ENCODE data around the gene TOPAZ1.

The TOPAZ1 gene

DNA sequence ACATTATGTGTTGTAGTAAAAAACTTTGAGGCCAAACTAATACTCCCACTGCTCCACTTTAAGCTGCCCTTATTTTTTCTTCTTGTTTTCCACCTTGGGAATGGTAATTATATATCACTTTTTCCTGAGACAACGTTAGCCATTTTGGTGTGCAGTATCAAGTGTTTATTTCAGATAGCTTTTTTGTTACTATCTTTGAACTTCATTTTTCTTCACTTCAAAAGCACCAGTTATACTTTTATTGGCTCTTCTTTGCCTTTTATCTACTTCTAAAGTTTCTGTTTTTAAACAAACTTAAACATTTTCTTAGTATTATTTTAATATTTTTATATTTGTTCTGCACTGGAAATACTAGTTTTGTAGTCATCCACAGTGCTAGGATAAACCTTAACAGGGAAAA lies 6.5 kb downstream of the TOPAZ1 start:
- no peak for DNase-seq

DNA sequence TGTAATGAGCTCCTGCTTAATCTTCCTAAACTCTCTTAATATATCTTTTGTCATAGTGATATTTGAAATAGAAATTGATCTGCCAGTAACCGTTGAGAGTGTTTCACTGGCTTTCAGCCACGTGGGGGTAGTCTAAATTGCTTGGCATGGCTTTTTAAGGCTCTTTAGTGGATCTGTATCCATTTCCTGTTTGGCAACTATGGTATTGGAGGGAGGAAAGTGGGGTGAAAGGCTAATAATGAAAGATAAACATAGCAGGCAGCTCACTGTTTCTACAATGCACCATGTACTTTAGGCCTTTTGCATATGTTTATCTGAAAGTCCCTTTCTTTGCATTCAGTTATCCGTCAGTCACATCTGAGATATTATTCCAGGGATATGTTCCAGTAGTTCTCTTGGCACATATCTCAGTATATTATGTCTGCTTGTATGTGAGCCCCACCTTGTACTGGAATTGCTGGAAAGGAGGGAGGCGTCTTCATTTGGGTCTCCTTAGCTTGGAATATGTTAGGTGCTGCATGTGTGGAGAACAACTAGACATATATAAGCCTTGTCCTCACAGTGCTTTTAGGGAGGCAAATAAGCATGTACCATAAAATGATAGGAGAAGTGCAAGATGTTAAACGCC lies 10.8 kb downstream of the TOPAZ1 start:
- no peak for DNase-seq

DNA sequence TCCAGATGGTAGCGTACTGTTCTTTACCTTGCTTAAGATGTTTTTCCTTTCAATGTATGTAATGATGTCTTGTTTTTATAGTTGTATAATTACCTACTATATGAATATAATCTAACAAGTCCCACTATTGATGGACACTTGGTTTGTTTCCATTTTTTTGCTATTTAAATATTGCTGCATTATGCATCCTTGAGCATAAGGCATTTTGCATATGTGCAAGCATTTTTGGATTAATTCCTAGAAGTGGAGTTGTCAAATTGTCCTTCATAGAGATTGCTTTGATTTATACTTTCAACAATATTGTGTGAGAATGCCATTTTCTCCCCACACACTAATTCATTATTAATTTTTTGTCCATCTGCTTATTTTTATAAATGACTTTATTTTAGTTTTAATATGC lies 17.7 kb downstream of the TOPAZ1 start:
- DNase-seq: no peak

DNA sequence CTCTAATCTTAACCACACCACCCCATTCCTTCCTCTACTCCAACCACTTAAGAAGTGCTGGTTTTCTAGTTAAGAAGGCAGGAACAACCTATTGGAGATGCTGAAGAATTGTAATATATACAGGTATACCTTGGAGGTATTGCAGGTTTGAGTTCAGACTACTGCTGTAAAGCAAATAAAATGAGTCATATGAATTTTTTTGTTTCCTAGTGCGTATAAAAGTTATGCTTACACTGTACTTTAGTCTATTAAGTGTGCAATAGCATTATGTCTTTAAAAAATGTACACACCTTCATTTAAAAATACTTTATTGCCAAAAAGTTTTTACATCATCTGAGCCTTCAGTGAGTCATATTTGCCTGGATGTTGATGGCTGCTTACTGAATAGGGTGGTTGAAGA lies 22.5 kb downstream of the TOPAZ1 start:
- DNase-seq: no peak

DNA sequence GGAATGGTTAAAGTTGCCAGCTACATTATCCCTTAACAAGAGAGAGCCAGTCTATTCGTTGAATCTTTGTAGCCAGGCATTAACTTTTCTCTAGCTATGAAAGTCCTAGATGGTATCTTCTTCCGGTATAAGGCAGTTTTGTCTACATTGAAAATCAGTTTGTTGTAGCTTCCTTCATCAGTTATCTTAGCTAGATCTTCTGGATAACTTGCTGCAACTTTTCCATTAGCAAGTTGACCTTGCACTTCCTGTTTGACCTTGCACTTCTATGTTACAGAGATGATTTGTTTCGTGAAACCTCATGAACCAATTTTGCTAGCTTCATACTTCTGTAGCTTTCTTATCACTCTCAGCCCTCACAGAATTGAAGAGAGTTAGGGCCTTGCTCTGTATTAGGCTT lies 24.1 kb downstream of the TOPAZ1 start:
- DNase-seq: no peak

DNA sequence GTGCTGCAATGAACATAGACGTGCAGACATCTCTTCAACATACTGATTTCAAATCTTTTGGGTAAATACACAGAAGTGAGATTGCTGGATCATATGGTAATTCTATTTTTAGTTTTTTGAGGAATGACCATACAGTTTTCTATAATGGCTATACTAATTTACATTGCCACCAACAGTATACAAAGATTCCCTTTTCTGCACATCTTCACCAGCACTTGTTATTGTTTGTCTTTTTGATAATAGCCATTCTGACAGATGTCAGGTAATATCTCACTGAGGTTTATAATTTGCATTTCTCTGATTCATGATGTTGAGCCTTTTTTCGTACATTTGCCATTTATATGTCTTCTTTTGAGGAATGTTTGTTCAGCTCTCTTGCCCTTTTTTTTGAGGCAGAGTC lies 30.5 kb downstream of the TOPAZ1 start:
- DNase-seq: no peak

DNA sequence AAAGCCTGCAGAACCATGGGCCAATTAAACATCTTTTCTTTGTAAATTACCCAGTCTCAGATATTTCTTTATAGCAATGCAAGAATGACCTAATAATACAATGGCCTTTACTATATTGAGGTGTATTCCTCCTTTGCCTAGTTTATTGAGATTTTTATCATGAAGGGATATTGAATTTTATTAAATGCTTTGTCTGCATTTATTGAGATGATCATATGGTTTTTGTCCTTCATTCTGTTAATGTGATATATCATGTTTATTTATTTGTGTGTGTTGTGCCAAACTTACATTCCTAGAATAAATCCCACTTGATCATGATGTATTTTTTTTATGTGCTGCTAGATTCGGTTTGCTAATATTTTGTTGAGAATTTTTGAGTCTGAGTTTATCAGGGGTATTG lies 36.2 kb downstream of the TOPAZ1 start:
- no peak for DNase-seq

DNA sequence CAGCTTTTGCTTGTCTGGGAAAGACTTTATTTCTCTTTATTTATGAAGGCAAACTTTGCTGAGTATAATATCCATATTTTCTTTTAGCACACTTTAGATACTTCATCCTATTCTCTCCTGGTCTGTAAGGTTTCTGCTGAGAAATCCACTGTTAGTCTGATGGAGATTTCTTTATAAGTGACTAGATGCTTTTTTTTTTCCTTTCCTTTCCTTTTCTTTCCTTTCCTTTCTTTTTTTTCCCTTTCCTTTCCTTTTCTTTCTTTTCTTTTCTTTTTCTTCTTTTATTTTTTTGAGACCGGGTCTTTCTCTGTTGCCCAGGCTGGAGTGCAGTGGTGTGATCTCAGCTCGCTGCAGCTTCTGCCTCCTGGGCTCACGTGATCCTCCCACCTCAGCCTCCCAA lies 38.4 kb downstream of the TOPAZ1 start:
- DNase-seq: no peak

DNA sequence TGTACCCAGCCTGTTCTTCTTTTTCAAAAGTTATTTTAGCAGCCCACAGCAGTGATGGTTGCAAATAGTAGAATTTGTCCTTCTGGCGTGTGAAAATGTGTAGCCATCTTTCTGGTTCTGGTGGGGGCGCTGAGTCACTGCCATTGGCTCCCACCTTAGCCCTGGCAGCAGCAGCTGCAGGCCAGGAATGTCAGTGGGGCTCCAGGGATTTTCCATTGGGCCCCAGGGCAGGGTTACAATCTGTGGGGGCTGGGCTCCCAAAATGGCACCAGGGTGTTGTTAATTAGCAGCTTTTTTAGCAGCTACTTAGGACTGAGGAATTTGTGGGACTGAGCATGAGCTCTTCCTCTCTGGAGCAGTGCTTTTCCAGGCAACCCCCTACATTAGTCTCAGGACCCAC lies 38.9 kb downstream of the TOPAZ1 start:
- no peak for DNase-seq

DNA sequence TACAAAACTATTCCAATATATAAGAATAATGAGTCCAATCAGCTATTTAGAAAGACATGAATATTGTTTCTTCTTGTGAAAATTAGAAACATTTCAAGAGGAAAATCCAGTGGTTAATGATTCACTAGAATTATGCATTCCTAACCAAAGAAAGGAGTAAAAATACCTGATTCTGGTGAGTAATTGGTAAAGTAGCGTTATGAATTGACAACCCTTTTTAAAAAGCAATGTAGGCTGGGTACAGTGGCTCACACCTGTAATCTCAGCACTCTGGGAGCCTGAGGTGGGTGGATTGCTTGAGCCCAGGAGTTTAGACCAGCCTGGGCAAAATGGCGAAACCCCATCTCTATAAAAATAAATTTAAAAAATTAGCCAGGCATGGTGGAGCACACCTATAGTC lies 43.3 kb downstream of the TOPAZ1 start:
- DNase-seq: no peak

DNA sequence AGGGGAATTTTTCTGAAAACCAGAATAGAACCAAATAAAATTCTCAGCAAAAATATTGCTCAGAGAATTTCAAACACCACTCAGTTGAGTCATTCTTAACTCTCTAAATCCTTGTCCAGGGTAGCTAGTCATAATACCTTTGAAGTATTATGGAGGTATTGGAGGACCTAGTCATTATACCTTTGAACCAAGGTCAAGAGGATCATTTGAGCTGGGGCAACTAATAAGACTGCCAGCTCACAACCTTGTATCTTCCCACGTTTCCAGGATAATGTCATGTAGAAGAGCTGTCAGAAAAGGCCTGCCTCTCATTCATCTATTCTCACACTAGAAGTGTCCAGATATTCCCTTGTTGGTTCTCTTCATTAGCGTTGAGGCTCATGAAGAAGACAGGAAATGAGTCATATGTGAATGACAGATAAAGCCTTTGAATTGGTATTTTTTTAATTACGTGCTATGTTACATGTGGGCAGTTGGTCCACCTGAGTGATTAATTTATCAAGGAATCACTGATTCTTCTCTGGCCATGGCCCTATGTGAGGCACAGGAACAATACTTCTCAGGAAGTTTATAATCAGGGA lies 48.3 kb downstream of the TOPAZ1 start:
- no peak for DNase-seq

DNA sequence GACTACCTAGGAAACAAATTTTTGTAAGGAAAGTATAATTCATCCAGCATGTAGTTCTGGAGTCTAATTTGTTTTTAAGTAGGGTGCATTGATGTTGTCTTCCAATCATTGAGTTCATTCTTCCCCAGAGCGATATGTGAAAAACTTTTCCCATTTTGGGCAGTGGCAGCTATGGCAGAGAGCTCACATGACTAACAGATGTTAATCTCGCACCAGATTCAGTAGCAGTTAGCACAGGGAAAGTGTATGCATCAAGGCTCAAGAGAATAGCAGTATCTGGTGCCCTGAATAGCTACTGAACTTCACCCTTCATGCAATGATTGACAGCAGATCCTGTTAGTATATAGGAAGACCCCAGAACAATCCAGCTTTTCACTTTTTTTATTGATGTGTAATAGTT lies 50.6 kb downstream of the TOPAZ1 start:
- DNase-seq: no peak

DNA sequence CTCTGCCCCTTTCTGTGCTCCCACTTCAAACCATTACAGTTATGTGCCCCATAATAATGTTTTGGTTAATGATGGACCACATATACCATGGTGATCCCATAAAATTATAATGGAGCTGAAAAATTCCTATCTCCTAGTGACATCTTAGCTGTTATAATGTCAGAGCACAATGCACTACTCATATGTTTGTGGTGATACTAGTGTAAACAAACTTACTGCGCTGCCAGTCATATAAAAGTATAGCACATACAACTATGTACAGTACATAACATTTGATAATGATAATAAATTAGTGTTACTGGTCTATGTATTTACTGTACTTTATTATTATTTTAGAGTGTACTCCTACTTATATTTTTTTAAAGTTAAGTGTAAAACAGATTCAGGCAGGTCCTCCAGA lies 51.3 kb downstream of the TOPAZ1 start:
- no peak for DNase-seq

DNA sequence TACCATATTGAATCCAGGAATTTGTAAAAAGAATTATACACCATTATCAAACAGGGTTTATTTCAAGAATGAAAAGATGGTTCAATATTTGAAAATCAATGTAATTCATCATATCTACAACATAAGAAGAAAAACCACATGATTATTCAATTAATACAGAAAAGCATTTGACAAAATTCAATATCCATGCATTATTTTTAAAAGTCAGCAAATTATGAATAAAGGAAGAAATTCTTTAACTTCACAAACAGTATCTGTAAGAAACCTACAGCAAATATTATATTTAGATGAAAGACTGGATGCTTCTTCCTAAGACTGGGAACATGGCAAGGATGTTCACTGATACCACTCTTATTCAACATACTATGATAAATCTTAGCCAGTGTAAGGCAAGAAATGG lies 55.6 kb downstream of the TOPAZ1 start:
- no peak for DNase-seq

DNA sequence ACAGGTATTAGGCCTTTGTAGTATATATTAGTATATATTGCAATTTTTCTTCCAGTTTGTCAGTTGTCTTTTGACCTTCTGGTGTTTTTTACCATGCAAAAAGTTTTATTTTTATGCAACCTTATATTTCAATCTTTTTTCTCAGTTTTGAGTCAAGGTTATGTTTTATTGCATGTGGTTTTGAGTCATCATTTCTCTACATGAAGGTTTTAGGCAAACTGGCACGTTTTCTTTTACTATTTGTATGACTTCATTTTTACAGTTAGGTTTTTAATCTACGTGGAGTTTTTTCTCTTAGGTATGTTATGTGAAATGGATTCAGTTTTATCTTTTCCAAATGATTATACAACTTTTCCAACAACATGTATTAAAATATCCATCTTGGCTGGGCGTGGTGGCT lies 60.1 kb downstream of the TOPAZ1 start:
- DNase-seq: no peak

DNA sequence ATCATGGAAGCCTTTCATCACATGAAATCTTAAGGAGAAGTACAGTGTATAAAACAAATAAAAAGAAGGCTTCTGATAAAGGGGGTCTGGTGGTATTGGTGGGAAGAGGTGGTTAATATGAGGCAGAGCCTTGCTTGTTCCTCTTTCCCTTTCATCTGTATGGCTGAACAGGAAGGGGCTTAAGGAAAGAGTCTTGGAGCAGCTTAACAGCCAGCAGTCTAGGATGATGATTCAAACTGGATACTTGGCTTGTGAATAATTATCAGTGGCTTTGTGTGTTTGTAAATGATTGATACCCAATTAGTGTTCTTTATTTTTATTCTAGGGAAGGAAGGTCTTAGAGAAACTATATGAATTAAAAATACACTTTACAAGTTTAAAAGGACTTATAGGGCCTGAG lies 67.8 kb downstream of the TOPAZ1 start:
- DNase-seq: no peak

DNA sequence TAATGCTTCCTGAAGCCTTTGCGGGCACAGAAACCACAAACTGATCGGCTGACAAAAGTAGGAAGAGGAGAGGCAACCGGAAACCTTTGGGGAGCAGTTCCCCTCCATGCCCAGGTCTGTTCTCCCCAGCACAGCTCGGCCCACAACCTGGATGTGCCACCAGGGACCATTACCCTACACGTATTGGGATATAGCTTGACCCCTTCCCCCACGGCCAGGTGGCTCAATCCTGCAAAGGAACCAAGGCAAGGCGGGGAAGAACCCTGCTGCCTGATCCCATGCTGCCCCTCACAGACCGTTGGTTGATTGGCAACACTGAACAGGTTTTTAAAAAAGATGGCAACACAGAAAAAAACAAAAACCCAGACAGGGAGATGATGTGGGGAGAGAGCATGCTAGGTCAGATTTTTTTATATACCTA lies 77.2 kb downstream of the TOPAZ1 start:
- no peak for DNase-seq

DNA sequence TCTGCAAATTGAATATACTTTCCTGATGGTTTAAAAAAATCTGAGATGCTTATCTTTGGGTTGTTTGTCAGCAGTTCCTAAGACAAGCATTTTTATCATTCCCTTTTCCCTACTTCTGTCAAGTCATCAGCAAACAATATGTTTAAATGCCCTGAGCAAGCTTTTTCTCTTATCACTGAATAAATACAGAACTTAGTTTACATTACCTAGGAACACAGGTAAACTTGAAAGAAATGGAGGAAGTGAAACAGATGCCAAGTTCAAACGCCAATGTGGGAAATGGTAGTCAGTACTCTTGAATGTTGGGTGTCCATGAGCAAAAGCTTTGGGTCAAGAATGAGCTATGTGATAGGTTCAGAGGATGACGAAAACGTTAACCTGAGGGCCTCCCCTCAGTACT lies 79.6 kb downstream of the TOPAZ1 start:
- DNase-seq: no peak

DNA sequence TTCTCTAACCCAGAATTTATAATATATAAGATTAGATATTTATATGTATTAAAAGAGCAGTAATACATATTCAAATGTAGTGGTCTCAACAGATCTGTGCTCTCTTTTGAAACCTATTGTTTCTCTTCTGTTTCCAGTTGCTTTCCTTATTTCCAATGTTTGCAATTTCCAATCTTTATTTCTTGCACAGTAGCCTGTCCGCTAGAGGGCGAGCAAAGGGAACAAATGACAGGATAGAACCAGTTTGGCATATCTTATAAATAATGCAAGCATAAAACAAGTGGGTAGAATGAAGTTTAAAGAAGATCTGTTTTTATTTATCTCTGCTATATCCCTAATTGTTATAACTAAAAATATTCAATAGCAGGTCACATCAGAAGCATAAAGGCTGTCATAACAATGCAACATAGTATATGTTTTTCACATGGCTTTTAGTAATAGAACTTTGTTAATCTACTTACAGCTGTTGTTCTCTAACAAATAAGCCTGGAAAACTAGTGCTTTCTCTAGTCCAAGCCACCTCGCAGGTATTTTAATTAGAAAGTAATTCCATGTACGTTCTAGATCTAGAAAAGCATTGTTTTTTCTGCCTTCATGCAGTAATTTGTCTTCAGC lies 81.8 kb downstream of the TOPAZ1 start:
- DNase-seq: peak; percentile 41

DNA sequence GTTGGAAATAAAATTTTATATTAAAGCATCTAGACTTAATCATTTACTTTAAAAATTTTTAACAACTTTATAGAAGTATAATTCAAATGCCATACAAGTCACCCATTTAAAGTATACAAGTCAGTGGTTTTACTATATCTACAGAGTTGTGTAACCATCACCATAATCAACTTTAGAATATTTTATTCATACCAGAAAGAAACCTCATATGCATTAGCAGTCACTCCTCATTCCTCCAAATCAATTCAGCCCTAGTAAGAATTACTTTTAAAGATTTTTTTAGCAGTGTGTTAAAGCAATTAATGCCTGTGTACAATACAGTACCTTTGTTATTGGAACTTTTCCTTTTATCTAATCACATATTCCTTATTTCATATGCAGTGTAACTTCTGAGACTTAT lies 82.9 kb downstream of the TOPAZ1 start:
- no peak for DNase-seq

DNA sequence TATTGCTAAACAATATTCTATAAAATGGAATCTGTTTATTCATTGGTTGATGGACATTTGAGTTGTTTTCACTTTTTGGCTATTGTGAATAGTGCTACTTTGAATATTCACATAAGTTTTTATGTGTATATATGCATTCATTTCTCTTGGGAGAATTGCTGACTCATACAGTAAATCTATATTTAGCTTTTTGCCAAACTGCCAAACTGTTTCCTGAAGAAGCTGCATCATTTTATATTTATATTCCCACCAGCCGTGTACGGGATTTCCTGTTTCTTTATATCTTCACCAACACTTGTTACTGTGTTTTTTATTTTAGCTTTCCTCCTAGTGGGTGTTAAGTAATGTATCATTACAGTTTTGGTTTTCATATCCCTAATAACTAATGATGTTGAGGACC lies 84.3 kb downstream of the TOPAZ1 start:
- no peak for DNase-seq

DNA sequence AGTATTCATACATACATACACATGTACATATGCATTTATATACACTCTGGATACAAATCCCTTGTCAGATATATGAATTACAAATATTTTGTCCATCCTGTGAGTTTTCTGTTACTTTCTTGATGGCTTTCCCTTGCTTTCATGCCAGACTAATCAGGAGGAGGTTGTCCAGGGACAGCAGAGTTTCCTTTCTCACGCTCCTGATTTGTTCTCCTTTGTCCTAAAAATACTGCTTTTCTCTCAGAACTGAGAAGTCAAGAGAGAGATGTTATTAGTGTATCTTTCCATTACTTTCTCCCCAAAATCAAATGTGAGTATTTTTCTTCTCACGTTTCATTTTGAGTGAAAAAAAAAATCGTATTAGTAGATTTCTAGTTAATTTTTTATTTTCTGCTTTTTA lies 84.8 kb downstream of the TOPAZ1 start:
- no peak for DNase-seq

DNA sequence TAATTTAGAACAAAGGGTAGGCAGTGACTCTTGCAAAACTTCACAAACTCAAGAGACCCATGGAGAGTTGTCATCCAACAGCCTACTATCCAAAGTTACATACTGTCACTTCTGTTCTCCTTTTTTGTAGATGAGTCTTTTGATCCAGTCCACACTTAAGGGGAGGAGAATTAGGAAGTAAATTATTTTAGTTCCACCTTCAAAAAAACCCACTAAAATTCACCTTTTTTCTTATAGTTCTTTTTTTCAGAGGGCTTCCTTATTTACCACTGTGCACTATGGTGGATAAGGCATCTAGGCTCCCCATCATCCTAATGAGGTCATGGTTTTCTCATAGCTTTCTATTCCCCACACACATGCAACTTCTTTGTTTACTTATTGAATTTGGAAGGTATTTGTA lies 88.3 kb downstream of the TOPAZ1 start:
- no peak for DNase-seq

DNA sequence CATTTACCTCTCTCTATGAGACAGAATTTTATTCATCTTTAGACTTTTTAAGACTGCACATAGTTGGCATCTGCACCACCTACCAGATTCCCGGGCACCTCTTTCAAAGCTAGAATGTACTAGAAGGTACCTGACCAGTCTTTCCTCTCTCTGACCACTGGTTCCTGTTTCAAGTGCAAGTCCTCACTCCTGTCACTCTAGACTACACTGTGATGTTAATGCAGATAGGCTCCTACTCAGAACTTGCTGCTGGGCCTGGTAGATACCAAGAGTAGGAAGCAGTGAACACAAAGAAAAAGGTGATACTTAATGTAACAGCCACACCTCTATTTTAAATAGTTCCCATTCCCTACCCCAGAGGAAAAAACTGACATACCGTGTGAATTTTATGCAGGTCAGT lies 88.8 kb downstream of the TOPAZ1 start:
- no peak for DNase-seq

DNA sequence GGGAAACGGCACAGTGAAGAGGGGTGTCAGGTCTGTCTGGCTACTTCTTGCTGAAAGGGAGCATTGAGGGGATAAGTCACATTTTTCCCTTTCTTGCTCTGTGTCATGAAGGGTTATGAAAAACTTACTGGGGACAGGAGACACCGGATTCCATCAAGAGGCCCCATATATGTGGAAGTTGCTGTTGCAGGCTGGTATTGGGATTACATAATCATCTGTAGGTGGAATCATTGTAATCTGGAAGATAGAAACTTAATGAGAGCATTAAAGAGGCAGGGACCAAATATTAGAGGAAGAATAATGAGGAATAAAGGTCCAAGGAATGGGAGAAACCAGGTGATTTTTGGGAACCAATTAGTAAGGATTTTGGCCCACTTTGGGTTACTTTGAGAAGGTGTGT lies 92.6 kb downstream of the TOPAZ1 start:
- DNase-seq: no peak
